GM18858 (cell line): ENCODE measurements around the gene PDE4B.
"Not testable (repeated sequence)": the region's sequence is repeated elsewhere in the genome, so short reads cannot be mapped to it uniquely, and the experiment has no call there.

ENCODE experiments used
- ATAC-seq: cut with Tn5 transposase; IDR thresholded peaks from one replicate; pipeline ENCODE4 v1.9.1; 2021; ENCODE audit not compliant: unreplicated experiment

PDE4B gene

DNA sequence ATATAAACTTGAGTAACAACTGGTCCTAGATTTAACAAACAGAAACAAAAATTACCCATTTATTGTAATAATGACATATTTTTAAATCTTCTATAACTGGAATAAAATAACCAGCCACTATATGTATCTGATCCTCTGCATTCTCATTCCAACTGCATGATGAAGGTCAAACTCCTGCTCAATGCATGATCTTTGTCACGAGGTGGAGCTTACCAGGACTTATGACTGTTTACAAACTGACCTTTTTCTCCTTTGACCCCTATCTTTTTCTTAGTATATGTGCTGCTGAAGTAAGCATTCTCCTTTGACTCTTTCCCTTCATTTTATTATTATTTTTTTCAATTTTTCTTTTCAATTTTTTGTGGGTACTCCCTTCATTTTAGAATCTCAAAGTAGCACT, 252.2 kb downstream of the PDE4B start:
- no peak for ATAC-seq

DNA sequence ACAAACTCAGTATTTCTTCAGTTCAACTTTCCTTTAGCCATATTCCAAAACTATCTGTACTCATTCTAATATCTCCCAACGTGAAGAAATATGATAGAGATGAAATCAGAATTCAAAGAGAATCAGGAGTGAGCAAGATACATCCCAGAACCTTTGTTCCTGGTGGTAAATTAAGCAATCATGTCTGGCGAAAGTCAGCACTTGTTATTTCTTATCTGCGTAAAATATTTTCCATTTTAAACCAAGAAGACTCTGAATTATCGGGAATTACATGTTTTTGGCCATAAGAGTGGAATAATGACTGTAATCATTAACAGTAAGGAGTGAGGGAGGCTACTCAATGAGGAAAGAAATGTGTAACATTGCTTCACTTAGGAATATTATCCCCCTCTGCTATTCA, 253.7 kb downstream of the PDE4B start:
- ATAC-seq = no peak

GRCh38 chr1:66048011-66048410, 255.3 kb downstream of the PDE4B start:
- no peak for ATAC-seq

DNA sequence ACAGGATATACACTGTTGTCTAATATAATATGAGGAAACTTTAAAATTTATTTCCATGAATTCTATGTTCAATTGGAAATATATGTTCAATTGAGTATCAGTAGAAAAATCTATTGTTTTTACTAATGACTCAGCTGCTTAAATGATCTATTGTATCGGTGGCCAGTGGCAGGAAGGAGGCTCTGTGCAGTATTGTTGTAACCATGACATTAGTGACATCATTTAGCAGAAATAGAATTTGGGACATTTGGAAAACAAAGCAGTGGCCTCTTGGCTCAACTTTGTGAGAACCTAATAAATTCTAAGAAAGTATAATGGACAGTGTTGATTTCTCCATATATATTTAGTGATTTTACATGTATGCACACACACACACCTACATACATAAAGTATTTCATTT, 257.4 kb downstream of the PDE4B start:
- ATAC-seq = no peak

DNA sequence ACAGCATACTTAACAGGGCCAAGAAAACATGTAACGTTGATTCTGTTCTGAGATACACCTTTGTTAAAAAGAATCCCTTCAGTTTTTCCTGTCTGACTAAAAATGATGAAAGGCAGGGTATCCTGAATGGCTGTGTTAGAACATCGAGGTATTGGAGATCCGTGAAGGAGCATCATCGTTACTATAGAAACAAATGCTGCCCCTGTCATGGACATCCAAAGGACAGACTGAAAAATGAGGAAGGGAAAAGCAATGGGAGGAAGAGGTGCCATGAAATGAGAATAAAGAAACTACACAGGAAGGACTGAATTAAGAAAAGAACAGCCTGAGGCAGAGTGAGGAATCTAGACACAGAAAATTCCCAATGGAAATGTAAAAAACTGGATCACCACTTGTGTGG, 257.9 kb downstream of the PDE4B start:
- ATAC-seq = no peak

DNA sequence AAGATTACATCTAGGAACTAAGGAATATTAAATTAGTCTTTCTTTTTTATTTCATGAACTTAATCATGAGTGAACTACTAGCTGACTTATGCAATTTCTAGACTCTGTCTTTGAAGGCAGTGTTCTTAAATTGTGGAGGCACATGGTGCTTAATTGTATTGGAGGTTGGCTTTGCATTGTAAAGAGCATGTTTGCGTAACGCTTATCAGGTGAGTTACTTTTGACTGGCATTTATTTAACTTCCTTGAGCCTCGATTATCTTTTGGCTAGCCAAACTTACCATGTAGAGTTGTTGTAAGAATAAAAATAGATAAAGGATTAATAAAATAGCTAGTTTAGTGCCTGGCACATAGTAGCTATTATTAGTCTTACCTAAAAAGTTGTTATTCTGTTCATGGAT, 262.4 kb downstream of the PDE4B start:
- ATAC-seq = no peak

GRCh38 chr1:66057448-66057847, 264.8 kb downstream of the PDE4B start:
- not testable (repeated sequence) for ATAC-seq

DNA sequence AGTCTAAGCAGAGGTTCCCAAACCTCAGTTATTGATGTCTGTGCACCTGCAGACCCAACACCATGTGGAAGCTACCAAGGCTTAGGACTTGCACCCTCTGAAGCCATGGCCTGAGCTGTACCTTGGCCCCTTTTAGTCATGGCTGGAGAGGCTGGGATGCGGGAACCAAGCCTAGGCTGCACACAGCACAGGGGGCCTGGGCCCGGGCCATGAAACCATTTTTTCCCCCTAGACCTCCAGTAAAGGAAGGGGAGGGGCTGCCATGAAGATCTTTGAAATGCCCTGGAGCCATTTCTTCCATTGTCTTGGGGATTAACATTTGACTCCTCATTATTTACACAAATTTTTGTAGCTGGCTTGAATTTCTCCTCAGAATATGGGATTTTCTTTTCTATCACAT, 265.9 kb downstream of the PDE4B start:
- no peak for ATAC-seq

GRCh38 chr1:66067219-66067618, 274.5 kb downstream of the PDE4B start:
- not testable (repeated sequence) for ATAC-seq

- no peak for ATAC-seq
Observed at GRCh38 chr1:66069976-66070876, 277.5 kb downstream of the PDE4B start.

DNA sequence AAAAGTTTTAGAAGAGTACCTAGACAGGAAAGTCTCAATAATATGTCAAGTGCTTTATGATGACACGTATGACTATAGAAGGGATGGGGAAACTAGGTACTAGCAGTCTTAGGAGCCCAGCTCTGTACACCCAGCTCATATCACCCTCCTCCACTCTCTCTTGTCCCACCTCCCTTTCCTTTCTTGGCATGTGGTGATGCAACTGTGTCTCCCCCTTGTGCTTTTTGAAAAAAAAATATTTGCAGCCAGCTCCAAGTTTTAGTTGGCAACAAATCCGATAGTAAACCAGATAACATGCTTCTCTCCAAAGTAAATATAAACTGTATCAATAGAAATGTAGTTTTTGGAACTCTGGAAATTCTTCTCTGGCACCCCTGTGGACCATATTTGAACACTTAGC, 280.7 kb downstream of the PDE4B start:
- ATAC-seq = no peak

DNA sequence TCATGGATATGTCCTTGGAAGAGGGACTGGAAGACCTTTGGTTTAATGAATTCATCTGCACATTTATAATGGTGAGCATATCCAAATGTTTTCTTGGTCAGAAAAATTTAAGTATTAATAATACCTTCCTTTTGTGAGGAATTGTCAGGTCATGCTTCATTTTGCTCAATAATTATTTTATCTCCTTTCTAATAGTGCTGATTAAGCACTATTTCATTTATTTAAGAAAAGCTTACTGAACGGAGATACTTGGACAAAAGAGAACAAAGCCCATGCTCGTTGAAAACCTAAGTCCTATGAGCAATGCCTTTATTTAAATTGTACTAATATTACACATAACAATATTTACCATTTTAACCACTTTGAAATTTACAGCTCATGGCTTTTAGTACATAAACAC, 281.5 kb downstream of the PDE4B start:
- ATAC-seq = no peak

- no peak for ATAC-seq
Observed at GRCh38 chr1:66078412-66078811, 285.7 kb downstream of the PDE4B start.

- no peak for ATAC-seq
Observed at GRCh38 chr1:66083003-66083402, 290.3 kb downstream of the PDE4B start.

DNA sequence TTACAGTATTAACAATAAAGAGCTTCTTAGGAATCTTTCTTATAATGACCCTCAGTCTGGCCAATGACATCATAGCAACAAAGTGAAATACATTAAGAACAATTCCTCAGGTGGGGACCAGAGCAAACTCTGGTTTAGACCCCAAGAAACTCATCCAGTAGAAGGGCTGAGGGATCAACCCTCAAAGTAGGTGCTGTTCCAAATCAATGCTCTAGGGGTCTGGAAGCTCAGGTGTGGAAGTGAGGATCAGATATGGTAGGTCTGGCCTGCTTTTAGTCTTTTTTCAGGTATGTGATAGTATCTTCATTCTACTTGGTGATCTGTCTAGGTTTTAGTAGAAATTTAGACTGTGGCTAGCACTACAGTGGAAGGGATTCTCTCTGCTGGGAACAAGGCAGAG, 291.7 kb downstream of the PDE4B start:
- ATAC-seq = no peak

GRCh38 chr1:66085600-66085999, 292.9 kb downstream of the PDE4B start:
- no peak for ATAC-seq

DNA sequence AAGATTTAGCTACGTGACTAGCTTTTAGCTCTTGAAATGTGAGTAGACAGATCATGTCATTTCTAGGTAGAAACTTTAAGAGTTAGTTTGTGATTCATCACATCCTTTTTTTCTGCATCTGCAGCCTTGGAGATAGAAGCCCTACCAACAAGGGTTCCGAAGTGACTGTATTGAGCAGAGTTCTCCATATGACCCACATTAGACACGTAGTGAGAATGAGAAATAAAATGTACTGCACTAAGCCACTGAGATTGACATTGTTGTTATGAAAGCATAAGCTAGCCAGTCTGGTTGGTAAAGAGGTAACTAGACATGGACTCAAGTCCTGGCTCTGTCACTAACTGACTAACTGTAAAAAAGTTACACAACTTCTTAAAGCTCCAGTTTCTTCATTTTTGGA, 296.1 kb downstream of the PDE4B start:
- no peak for ATAC-seq

DNA sequence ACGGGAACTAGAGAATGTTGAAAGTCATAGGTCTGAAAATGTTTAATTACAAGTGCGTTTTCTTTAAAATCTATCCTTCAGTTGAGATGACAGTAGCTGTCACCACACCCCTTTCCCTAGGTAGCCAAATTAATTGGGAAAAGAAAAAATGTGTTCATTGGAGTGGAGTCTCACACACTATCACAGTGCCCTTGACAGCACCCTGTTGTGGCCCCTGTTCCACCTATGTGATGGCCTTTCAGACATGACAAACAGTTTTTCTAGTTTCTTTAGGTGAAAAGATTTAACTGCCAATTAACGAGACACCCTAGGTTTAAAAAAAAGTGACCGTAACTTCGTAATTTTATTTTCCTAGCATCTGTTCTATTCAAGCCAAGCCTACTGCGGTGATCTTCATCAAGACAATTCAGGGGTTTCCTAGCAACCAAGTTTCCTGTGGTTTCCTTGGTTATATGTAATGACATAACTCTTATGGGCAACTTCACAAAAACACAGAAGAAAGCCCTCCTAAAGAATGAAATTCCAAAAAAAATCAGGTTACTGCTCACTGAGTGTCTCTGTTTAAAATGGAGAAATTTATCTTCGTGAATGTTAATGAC, 298.3 kb downstream of the PDE4B start:
- no peak for ATAC-seq

DNA sequence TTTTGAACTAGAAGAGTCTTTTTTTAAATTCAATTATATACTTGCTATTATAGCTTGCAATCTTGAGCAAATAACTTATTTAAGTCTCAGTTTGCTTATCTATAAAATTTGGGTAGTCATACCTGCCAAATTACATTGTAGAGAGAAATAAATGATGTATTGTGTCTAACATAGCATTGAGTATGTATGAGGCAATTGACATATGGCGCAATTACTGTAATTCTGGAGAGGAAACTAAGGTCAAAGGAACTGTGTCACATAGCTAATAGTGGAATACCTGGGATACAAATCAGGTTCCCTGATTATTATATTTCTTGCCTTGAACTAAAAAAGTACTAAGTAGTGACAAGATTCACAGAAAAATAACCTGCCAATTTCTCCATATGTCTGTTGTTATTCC, 302.5 kb downstream of the PDE4B start:
- no peak for ATAC-seq

DNA sequence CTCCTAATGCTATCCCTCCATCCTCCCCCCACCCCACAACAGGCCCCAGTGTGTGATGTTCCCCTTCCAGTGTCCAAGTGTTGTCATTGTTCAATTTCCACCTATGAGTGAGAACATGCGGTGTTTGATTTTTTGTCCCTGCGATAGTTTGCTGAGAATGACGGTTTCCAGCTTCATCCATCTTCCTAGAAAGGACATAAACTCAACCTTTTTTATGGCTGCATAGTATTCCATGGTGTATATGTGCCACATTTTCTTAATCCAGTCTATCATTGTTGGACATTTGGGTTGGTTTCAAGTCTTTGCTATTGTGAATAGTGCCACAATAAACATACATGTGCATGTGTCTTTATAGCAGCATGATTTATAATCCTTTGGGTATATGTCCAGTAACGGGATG, 308.3 kb downstream of the PDE4B start:
- not testable (repeated sequence) for ATAC-seq

- not testable (repeated sequence) for ATAC-seq
Observed at GRCh38 chr1:66104076-66104475, 311.4 kb downstream of the PDE4B start.

- no peak for ATAC-seq
Observed at GRCh38 chr1:66108624-66109023, 315.9 kb downstream of the PDE4B start.
